ENCODE measurements around the gene CEP170B.
"Not testable (repeated sequence)": the region's sequence is repeated elsewhere in the genome, so short reads cannot be mapped to it uniquely, and the experiment has no call there.

CEP170B gene

DNA sequence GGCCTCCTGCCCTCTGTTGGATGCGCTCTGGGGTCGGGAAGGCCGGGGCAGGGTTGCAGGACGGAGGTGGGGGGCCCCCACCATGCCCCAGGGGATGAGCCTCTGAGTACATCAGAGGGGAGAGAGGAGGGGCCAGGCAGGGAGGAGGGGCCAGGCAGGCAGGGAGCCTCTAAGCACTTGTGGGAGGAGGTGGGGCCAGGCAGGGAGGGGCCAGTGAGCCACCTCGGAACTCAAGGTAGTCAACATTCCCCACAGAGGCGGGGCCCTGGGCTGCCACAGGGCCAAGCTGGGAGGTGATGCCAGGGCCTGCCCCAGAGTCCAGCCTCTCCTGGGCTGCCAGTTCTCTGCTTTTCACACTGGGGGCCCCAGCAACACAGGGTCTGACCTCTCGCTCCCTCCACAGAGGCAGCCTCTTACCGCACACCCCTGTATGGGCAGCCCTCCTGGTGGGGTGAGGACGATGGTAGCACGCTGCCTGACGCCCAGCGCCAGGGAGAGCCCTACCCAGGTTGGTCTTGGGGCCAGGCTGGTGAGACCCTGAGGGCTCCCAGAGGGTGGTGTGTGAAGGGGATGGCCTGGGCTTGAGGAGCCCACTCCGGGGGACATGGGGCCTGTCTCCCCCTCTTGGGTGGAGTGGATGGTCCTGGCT lies 17.4 kb downstream of the CEP170B start:
- peaks cover 41% of the 10 kb centered on the region for H3K36me3 ChIP-seq (replicated peaks)
- no peak for DNase-seq

DNA sequence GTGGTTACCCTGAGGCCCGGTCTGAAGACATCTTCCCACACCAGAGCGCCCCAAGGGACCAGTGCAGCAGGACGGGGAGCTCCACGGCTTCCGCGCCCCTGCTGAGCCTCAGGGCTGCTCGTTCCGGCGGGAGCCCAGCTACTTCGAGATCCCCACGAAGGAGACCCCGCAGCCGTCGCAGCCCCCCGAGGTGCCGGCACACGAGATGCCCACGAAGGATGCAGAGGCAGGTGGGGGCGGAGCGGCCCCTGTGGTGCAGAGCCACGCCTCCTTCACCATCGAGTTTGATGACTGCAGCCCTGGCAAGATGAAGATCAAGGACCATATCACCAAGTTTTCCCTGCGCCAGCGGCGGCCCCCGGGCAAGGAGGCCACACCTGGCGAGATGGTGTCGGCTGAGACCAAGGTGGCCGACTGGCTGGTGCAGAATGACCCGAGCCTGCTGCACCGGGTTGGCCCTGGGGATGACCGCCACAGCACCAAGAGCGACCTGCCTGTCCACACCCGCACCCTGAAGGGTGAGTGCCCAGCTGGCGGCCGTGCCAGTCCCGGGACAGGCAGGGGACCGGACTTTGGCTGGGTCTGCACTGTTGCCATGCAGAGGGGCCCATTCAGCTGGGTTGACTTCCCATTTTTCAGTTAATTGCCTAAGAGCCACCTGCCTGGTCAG lies 18.1 kb downstream of the CEP170B start:
- DNase-seq, result no peak
- H3K27me3 ChIP-seq (replicated peaks), result no peaks in the 10 kb centered on the region
- H3K36me3 ChIP-seq (replicated peaks), result peaks cover 45% of the 10 kb centered on the region
- in situ Hi-C loops (cut with HindIII; ENCODE audit: low pct_ligation_motif_present, low sequenced_read_pairs), result no loop called here
- no peak overlapping the region for H3K27ac ChIP-seq
- H3K4me3 ChIP-seq (ENCODE audit: low read depth, low read length), result no peak overlapping the region
- TF ChIP-seq CTCF (IDR thresholded peaks at IDR 0.05; ENCODE audit: low read depth, low read length, missing control alignments), result no peak

More for the DNA sequence above, 17.4 kb downstream of the CEP170B start:
- H3K27me3 ChIP-seq (replicated peaks), result no peaks in the 10 kb centered on the region
- H3K4me3 ChIP-seq (ENCODE audit: low read depth, low read length), result no peak overlapping the region
- no peak overlapping the region for H3K27ac ChIP-seq
- in situ Hi-C loops (cut with HindIII; ENCODE audit: low pct_ligation_motif_present, low sequenced_read_pairs), result no loop called here
- TF ChIP-seq CTCF (IDR thresholded peaks at IDR 0.05; ENCODE audit: low read depth, low read length, missing control alignments), result no peak

DNA sequence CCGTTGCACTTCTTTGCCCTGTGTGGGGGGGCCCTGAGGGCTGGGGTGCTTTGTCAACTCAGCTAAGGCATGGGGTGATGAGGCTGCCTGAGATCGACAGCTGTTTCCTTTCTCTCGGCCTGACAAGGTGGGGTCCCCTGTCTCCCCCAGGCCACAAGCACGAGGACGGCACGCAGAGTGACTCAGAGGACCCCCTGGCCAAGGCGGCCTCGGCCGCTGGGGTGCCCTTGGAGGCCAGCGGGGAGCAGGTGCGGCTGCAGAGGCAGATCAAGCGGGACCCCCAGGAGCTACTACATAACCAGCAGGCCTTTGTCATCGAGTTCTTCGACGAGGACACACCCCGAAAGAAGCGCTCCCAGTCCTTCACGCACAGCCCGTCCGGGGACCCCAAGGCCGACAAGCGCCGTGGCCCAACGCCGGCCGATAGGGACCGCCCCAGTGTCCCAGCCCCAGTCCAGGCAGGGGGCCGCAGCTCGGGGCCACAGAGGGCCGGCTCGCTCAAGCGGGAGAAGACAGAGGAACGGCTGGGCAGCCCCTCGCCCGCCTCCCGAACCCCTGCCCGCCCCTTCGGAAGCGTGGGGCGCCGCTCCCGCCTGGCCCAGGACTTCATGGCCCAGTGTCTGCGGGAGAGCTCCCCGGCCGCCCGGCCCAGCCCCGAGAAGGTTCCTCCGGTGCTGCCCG lies 18.8 kb downstream of the CEP170B start:
- no peak for TF ChIP-seq CTCF (IDR thresholded peaks at IDR 0.05; ENCODE audit: low read depth, low read length, missing control alignments)
- Histone ChIP-seq H3K27me3 (replicated peaks) (no peaks in the 10 kb centered on the region), H3K4me3 (ENCODE audit: low read depth, low read length) (no peak overlapping the region), H3K27ac (no peak overlapping the region), H3K36me3 (replicated peaks) (peaks cover 44% of the 10 kb centered on the region)
- in situ Hi-C loops (cut with HindIII; ENCODE audit: low pct_ligation_motif_present, low sequenced_read_pairs), result no loop called here
- DNase-seq, result no peak

DNA sequence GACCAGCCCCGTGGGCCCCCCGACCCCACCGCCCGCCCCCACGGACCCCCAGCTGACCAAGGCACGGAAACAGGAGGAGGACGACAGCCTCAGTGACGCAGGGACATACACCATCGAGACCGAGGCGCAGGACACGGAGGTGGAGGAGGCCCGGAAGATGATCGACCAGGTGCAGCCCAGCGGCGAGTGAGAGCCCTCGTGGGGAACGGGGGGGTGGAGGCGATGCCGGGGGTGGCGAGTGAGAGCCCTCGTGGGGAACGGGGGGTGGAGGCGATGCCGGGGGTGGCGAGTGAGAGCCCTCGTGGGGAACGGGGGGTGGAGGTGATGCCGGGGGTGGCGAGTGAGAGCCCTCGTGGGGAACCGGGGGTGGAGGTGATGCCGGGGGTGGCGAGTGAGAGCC lies 19.3 kb downstream of the CEP170B start:
- in situ Hi-C loops (cut with HindIII; ENCODE audit: low pct_ligation_motif_present, low sequenced_read_pairs), result not testable (repeated sequence)

DNA sequence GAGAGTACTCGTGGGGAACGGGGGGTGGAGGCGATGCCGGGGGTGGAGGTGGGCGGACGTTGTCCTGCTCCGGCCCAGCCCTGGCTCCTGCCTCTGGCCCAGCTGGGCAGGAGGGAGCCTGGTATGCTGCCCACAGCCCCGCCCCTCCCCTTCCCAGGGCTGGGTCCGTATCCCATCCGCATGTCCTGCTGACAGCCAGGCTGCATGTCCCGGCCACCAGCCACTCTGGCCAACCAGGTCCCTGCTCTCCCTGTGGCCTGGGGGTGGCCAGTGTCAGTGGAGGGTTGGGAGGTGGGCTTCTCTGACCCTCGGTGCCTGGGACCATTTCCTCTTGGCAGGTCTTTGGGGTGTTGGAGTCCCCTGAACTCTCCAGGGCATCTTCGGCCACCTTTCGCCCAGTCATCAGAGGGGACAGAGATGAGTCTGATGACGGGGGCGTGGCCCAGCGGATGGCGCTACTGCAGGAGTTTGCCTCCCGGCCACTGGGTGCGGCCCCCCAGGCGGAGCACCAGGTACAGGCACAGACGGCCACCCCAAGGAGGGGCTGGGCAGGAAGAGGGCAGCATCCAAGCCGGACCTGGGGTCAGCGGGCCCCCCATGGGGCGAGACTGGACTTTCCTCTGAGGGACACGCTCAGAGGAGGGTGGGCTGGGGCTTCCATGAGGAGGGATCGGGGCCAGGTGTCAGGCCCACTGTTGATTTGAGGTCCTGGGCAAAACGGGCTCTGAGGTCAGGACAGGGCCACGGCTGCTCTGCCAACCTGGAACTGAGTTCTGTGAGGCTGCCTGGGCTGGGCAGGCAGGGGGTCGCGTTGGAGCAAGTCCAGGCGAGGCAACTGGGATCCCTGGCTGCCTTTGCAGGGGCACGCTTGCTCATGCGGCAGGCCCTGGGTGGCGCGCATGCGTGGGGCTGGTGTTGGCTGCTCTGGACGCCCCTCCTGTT lies 20.2 kb downstream of the CEP170B start:
- no peak for DNase-seq
- in situ Hi-C loops (cut with HindIII; ENCODE audit: low pct_ligation_motif_present, low sequenced_read_pairs), result no loop called here

More for the DNA sequence above, 19.3 kb downstream of the CEP170B start:
- peaks cover 48% of the 10 kb centered on the region for H3K36me3 ChIP-seq (replicated peaks)
- H3K27ac ChIP-seq; H3K4me3 ChIP-seq (ENCODE audit: low read depth, low read length); H3K27me3 ChIP-seq (replicated peaks); DNase-seq: not testable (repeated sequence)

More for the DNA sequence above, 20.2 kb downstream of the CEP170B start:
- no peaks in the 10 kb centered on the region for H3K27me3 ChIP-seq (replicated peaks)
- peaks cover 49% of the 10 kb centered on the region for H3K36me3 ChIP-seq (replicated peaks)
- H3K27ac ChIP-seq, result no peak overlapping the region
- TF ChIP-seq CTCF (IDR thresholded peaks at IDR 0.05; ENCODE audit: low read depth, low read length, missing control alignments), result no peak
- H3K4me3 ChIP-seq (ENCODE audit: low read depth, low read length), result no peak overlapping the region

Data from brain microvascular endothelial cell (primary cell).